GM21367 (cell line): ENCODE measurements around the gene CISH.

ENCODE experiments used
- ATAC-seq: cut with Tn5 transposase; IDR thresholded peaks from one replicate; pipeline ENCODE4 v1.9.1; 2021; ENCODE audit not compliant: unreplicated experiment

Gene CISH

GRCh38 chr3:50637945-50638344, 26.4 kb upstream of the CISH start:
- no peak for ATAC-seq

- ATAC-seq: no peak
Measured at GRCh38 chr3:50637011-50637410, 25.4 kb upstream of the CISH start.

- no peak for ATAC-seq
Measured at GRCh38 chr3:50635066-50635465, 23.5 kb upstream of the CISH start.

DNA sequence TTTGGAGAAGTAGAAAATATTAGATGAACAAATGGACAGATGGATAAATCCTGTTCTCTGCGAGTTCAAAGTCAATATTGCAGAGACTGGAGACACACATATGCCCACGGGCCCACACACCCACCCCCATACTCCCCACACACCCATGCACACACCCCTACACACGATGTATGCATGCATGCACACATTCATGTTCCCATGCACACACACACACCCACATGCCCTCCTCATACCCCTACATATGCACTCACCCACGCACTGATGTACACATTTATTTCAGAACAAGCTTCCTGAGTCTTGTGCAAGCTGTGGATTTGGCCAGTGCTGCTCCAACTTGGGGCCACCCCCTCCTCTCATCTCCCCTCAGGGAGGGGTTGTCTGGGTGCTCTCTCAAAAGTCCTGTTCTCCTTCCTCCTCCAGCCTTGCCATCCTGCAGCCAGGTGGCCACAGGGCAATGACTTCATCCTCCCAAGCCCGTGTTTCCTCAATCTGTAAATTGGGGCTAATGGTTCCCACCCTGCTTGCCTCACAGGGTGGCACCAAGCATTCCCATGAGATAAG, 21.7 kb upstream of the CISH start:
- no peak for ATAC-seq

GRCh38 chr3:50632450-50632849, 20.9 kb upstream of the CISH start:
- no peak for ATAC-seq

DNA sequence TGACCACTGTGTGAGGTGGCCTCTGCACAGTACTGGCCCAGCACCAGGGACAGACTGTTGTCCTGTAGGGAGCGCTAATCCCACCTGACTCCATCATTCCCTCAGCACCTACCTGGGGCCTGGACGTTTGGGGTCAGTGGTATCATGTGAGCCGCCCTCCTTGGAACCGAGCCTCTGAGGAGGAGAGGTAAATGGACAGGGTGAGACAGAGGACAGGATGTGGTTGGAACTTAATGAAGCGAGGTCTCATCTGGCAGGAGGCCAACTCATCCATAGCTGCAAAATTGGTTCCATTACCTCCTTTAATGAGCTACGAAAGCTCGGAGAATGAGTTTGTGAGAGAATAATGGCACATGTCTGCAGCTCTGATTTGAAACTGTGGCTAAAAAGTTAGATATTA, 19.3 kb upstream of the CISH start:
- ATAC-seq: no peak

GRCh38 chr3:50630394-50630793, 18.8 kb upstream of the CISH start:
- no peak for ATAC-seq

GRCh38 chr3:50628601-50629000, 17.0 kb upstream of the CISH start:
- ATAC-seq: no peak

GRCh38 chr3:50627407-50628051, 16.0 kb upstream of the CISH start:
- no peak for ATAC-seq

DNA sequence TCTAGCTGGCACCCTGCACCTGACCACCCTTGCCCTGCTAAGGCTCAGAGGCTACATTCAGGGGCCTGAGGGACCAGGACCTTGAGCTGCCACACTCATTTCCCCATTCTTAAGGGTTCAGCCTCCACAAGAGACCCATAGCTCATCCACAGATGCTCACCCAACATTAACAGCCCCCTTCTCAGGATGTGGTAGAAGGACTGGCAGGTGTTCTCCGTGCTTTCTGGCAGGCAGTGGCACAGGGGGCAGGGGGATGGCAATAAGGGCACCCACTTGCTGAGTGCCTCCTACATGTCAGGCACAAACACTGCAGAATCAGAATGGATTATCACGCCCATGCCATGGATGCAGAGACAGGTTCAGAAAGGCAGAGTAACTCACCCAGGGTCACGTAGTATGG, 14.8 kb upstream of the CISH start:
- ATAC-seq: no peak

- ATAC-seq: no peak
Measured at GRCh38 chr3:50625231-50626182, 13.9 kb upstream of the CISH start.

- ATAC-seq: no peak
Measured at GRCh38 chr3:50624634-50625033, 13.1 kb upstream of the CISH start.

GRCh38 chr3:50623840-50624474, 12.4 kb upstream of the CISH start:
- ATAC-seq: no peak

GRCh38 chr3:50622881-50623280, 11.3 kb upstream of the CISH start:
- ATAC-seq: no peak

- no peak for ATAC-seq
Measured at GRCh38 chr3:50620820-50621219, 9.2 kb upstream of the CISH start.

GRCh38 chr3:50620420-50620819, 8.8 kb upstream of the CISH start:
- ATAC-seq: no peak

- ATAC-seq: no peak
Measured at GRCh38 chr3:50617911-50618481, 6.4 kb upstream of the CISH start.

GRCh38 chr3:50617096-50617791, 5.7 kb upstream of the CISH start, which contains the start of gene MAPKAPK3:
TSS of gene MAPKAPK3 (plus strand) at chr3:50617151. CDS start at chr3:50617566, 415 bp downstream.
- ATAC-seq: no peak

DNA sequence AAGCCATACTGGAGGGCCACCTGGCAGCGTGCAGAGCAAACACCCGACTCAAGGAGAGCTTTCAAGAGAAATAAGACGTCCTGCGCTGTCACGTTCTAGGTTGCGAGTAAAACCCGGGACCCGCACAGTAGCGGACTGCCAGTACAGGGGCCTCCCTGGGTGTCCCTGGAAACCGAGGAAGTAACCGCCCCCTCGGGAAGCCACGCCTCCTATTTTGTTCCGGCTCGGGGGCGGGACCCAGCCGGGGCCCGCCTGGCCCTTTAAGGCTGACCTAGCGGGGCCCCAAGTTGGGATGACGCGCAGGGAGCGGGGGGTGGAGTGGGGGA, 5.2 kb upstream of the CISH start:
- peak; percentile 61 for ATAC-seq

DNA sequence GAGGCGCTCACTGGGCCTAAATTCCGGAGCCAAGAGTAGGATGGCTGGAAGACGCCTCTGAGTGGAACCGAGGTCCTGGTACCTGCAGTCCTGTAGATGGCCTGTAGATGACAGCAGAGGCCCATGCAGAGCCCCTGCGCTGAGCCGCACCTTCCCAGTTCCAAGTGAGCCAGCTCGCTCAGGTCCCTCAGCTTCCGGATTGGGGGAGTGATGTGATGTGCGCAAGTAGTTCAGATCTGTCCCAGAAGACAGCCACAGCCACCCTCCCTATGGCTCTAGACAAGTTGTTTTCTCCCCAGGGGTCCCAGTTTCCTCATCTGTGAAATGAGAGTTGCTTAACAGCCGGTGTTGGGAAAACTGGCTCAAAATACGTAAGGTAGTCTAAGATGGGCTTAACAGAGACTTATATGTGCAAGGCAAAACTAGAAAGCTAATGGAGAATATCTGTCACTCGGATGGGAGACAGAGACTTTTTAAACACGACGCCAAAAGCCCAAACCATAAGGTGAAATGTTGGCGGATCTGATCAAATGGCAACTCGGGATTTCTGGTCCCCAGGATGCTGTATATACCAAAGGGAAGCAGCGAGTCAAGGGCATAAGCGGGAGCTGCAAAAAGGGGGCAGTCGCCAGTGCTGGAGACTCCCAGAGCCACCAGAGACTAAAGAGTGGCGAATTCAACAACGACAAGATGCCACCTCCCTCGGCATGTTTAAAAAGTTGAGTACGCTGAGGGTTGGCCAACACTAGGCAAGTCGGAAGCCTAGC, 4.6 kb upstream of the CISH start:
- ATAC-seq: peak; percentile 27
